NB4 (cell line): ENCODE data around the gene UBE2Q1.

Experiments used
- CTCF ChIP-seq: IDR thresholded peaks from one replicate; pipeline ENCODE4 v1.5.1; 2012; ENCODE audit warnings: low read depth, low read length
- POLR2A ChIP-seq: IDR thresholded peaks from 2 replicates; pipeline ENCODE4 v1.6.1; 2011; ENCODE audit warnings: mild to moderate bottlenecking; ENCODE audit not compliant: insufficient read length; ENCODE audit errors: extremely low read depth

GRCh38 chr1:154598871-154599635 is 40.6 kb upstream of the UBE2Q1 start:
- TF ChIP-seq CTCF (no peak), POLR2A (no peak)
